ENCODE results near the gene STK32A.

The STK32A gene

DNA sequence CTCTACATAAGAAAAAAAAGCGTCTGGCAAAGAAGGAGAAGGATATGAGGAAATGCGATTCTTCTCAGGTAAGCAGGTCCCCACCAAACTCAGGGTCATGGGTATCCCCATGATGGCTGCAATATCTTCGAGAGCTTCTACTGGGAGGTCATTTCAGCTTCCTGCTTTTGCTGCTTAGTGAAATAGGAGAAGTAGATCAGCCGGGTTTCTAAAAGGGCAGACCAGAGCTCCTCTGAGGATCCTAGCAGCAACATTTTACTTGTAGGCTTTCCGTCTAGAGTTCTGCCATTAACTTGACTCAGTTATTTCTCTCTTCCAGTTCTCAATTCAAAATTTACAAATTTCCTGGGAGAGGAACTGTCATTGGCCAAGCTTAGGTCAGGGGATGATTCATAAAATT is 140.3 kb downstream of the STK32A start:
- Mint-ChIP-seq H3K4me3 (no peak overlapping the region), H3K27me3 (no peaks in the 10 kb centered on the region), H3K9me3 (no peaks in the 10 kb centered on the region), H3K27ac (no peak overlapping the region), H3K36me3 (ENCODE audit: low read depth) (no peaks in the 10 kb centered on the region), H3K4me1 (ENCODE audit: low read depth) (no peaks in the 10 kb centered on the region)
- intact Hi-C loops (cut with micrococcal nuclease) = loop anchor here (10.0 kb wide), 1 partner anchor 180 kb away; no protein-coding TSS in a partner anchor

DNA sequence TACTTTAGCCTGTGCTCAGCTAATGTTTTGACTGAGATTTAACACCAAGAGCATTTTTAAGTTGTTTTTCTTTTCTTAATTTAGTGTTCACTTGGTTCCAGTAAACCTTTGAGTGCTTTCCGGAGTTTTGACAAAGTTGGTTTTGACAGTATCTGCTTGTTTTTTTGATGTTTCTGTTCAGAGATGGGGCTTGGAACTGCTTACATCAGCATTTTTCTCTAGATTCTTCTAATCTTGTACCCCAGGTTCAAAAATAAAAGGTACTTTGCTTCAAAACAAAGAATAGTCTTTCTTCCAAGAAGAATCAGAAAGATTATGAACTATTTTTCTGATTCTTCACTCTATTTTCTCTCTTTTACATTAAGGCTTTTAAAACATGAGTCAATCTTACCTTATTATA is 142.9 kb downstream of the STK32A start:
- Mint-ChIP-seq H3K4me1 (ENCODE audit: low read depth) (no peaks in the 10 kb centered on the region), H3K27me3 (no peaks in the 10 kb centered on the region), H3K9me3 (no peaks in the 10 kb centered on the region), H3K4me3 (no peak overlapping the region), H3K27ac (no peak overlapping the region), H3K36me3 (ENCODE audit: low read depth) (no peaks in the 10 kb centered on the region)
- intact Hi-C loops (cut with micrococcal nuclease) = loop anchor here (10.0 kb wide), 1 partner anchor 183 kb away; no protein-coding TSS in a partner anchor

DNA sequence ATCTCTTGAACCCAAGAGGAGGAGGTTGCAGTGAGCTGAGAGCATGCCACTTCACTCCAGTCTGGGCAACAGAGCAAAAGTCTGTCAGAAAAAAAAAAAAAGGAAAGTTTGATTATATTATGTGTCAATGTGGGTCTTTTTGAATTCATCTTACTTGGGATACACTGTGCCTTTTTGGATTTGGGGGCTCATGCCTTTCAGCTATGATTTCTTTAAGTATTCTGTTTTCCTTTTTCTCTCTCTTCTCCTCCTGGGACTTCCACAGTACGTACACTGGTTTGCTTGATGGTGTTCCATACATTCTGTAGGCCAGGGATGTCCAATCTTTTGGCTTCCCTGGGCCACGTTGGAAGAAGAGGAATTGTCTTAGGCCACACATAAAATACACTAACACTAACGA is 146.7 kb downstream of the STK32A start:
- H3K4me1 Mint-ChIP-seq (ENCODE audit: low read depth) = no peaks in the 10 kb centered on the region
- H3K4me3 Mint-ChIP-seq = no peak overlapping the region
- intact Hi-C loops (cut with micrococcal nuclease) = no loop called here
- H3K9me3 Mint-ChIP-seq = no peaks in the 10 kb centered on the region
- no peaks in the 10 kb centered on the region for H3K27me3 Mint-ChIP-seq
- no peak overlapping the region for H3K27ac Mint-ChIP-seq
- no peaks in the 10 kb centered on the region for H3K36me3 Mint-ChIP-seq (ENCODE audit: low read depth)

DNA sequence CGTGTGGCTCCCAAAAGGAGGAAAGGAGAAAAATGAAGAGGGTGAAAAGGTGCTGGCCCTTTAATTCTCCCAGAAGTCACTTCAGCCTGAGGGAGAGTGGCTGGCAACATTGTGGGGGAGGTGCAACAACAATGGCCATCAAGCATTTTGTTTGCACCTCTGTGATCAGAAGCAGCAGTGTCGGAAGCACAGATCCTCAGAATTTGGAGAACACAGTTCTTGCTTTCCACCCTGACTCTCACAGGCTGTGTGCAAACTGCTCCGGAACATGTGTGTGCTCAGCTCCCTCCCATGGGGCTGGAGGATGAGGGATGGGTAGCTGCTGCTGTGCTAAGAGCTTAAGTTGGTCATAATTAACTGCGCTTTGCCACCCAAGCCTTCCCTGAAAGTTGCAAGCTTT is 147.9 kb downstream of the STK32A start:
- Mint-ChIP-seq H3K4me3 (no peak overlapping the region), H3K27me3 (no peaks in the 10 kb centered on the region), H3K4me1 (ENCODE audit: low read depth) (no peaks in the 10 kb centered on the region), H3K36me3 (ENCODE audit: low read depth) (no peaks in the 10 kb centered on the region), H3K9me3 (no peaks in the 10 kb centered on the region), H3K27ac (no peak overlapping the region)
- intact Hi-C loops (cut with micrococcal nuclease) = no loop called here

DNA sequence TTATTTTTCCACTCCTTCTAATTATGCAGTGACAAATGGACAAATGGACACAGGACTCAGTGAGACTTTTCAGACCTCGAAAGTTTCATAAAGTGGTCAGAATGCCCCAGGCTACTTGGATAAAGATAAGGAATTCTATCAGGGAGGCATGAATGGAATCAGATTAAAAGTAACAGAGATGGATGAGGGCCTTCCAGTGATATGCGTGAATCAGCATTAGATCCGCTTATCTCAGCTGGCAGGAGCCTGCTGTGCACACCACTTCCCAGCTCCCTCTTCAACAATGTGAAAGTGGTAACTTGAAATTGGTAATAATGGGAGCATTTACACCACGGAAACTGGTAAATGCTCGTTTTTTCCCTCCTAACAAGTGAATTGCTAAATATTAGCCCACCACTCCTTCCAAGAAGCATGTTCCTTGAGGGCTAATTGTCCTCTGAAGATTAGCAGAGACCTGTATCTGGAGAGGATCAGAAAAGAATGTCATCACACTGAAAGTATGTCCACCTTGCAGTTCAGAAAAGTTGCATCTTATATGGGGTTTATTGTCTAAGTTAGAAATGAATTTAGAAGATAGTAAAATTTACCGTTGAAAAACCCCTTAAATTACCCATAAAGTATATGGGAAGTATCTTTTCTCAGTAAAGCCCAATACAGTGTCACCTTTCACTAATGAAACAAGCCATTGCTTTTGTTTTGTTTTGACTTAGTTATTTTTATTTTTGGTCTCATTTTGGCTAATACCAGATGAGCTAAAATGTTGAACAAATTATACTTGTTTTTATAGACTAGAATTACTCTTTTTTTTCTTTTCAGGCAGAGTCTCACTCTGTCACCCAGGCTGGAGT is 149.7 kb downstream of the STK32A start:
- no peak overlapping the region for H3K4me3 Mint-ChIP-seq
- intact Hi-C loops (cut with micrococcal nuclease) = no loop called here
- no peak overlapping the region for H3K27ac Mint-ChIP-seq
- no peaks in the 10 kb centered on the region for H3K9me3 Mint-ChIP-seq
- no peaks in the 10 kb centered on the region for H3K27me3 Mint-ChIP-seq
- no peaks in the 10 kb centered on the region for H3K4me1 Mint-ChIP-seq (ENCODE audit: low read depth)
- no peaks in the 10 kb centered on the region for H3K36me3 Mint-ChIP-seq (ENCODE audit: low read depth)

DNA sequence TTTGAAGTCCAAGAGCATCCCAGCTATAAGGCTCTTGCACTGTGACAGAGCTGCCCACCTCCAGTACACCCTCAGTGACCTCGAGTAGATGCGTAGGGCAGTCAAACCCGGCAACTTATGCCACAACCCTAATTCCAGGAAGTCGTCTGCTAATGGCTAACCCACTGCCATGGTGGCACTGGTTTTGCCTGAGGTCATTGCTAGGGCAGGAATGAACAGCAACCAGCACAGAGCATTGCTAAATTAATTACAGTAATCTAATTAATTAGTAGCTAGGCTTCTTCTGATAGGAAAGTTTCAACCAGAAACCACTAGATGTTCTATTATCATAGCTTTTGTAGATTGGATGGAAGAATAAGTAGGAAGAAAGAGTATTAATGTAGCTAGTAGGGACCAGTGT is 152.3 kb downstream of the STK32A start:
- Mint-ChIP-seq H3K9me3 (no peaks in the 10 kb centered on the region), H3K4me3 (no peak overlapping the region), H3K27ac (no peak overlapping the region), H3K27me3 (no peaks in the 10 kb centered on the region), H3K36me3 (ENCODE audit: low read depth) (no peaks in the 10 kb centered on the region), H3K4me1 (ENCODE audit: low read depth) (no peaks in the 10 kb centered on the region)
- intact Hi-C loops (cut with micrococcal nuclease) = no loop called here

DNA sequence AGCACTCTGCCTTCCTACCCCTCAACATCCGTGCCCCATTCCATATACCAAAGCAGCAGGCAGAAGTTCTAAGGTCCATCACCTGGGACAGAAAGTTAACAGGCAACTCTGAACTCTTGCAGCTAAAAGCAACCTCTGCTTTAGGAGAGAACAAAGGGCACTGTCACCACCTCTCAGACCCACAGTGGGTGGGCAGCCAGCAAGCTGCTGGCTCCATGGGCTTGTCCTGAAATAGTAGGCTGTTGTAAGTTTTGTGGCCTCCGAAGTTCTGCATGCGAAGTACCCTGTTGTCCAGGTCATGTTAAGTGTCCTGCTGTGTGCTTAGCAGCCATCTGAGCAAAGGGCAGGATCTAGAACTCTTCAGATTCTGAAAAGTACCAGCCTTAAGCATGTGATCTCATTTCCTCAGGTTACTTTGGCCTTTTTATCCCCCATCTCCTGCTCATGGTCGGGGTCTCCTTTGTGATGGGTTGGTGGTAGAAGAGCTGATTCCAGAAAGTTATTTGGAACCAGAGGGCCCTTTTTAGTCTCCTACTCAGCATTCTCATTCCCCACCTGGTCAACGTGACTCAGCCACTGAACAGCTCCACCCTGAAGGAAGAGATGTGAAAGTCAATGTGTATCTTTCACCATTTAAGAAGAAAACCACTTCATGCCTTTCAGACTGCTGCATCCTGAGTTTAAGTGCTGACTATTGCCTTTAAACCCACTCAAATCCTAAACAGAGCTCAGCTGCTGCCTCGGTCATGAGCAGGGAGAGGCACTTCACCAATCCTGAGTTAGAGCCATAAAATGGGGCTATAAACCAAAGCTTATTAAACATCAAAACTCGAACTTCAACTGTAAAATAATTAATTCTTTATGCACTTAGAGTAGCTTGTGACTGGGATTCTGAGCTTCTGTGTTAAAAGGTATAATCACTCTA is 153.6 kb downstream of the STK32A start:
- Mint-ChIP-seq H3K36me3 (ENCODE audit: low read depth) (no peaks in the 10 kb centered on the region), H3K27ac (no peak overlapping the region), H3K4me1 (ENCODE audit: low read depth) (no peaks in the 10 kb centered on the region), H3K4me3 (no peak overlapping the region), H3K9me3 (no peaks in the 10 kb centered on the region), H3K27me3 (no peaks in the 10 kb centered on the region)
- intact Hi-C loops (cut with micrococcal nuclease) = no loop called here

DNA sequence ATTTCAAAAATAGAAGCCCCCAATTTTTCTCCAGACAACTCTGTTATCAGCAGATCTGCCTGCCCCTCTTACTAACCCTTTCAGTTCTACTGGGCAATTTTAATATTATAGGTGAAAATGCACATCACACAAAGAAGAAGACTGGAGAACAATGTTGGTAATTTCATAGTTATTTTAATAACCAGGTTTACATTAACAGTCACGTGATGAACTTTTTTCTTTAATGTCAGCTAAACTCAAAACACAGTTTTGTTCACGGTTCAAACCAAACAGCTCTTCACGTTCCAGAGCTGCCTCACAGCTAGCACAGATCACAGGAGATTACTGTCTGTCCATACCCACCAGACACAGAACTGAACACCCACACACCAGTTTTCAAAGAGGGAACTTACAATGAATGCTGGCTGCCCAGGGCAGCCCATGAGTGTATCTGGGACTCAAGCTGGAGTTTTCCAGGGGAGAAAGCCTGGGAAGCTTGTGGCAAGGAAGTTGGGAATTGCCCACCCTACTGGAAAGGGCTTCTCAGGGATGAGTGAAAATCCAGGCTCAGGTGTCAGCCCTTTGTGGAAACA is 155.9 kb downstream of the STK32A start:
- H3K4me1 Mint-ChIP-seq (ENCODE audit: low read depth) = no peaks in the 10 kb centered on the region
- H3K36me3 Mint-ChIP-seq (ENCODE audit: low read depth) = no peaks in the 10 kb centered on the region
- no peaks in the 10 kb centered on the region for H3K9me3 Mint-ChIP-seq
- H3K27ac Mint-ChIP-seq = no peak overlapping the region
- no peak overlapping the region for H3K4me3 Mint-ChIP-seq
- intact Hi-C loops (cut with micrococcal nuclease) = no loop called here
- H3K27me3 Mint-ChIP-seq = no peaks in the 10 kb centered on the region

DNA sequence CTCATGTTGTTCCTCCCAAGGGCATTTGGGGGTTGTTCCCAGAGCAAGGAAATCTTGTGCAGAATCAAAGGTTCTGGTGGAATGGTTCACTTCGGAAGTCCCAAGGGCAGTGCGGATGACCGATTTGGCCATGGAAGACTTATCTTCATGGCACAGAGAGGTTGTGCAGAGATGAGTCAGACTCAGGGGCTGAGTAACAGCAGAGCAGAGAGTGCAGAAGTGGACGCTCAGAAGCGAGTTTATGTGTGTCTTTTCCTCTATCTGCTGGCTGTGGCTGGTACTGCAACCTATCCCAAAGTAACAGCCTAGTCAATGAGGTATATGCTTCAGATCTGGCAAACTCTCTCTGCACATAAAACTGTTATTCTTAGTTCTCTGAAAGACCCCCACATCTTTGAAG is 157.0 kb downstream of the STK32A start:
- intact Hi-C loops (cut with micrococcal nuclease) = loop anchor here (2.0 kb wide), 1 partner anchor 293 kb away; no protein-coding TSS in a partner anchor
- H3K27me3 Mint-ChIP-seq = no peaks in the 10 kb centered on the region
- no peaks in the 10 kb centered on the region for H3K36me3 Mint-ChIP-seq (ENCODE audit: low read depth)
- no peak overlapping the region for H3K4me3 Mint-ChIP-seq
- no peaks in the 10 kb centered on the region for H3K9me3 Mint-ChIP-seq
- no peak overlapping the region for H3K27ac Mint-ChIP-seq
- H3K4me1 Mint-ChIP-seq (ENCODE audit: low read depth) = no peaks in the 10 kb centered on the region

DNA sequence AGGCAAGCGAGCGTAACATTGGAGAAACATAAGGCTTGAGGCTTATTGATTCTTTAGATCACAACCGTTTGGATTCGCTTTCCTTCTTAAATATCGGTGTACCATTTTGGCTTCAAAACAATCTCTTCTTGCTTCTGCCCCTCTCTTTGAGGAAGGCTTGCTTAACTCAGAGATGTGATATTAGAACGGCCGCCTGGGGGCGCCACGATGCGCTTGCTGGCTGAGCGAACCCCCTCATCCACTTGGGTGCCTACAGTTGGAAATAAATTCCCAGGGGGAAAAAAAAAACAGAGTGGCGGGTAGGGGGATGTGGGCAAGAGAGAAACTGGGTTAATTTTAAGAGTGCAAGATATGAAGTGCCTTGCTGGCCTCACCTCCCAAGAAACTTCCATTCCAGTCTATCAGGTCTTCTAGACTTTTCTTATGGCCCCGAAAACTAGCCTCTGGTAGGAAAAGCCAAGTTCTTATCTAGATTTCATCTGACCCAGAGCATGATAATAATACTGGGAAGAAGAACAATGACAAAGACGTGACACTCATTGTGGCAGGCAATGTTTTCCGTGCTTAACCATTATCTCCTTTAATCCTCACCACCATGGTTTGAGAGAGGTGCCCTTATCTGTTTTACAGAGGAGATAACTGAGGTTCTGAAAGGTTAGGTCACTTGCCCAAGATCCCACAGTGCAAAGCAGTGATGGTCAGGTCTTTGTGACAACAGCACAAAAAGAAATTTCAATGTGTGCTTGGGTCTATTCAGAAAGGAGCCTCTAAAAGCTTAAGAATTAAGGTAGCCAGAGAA is 159.2 kb downstream of the STK32A start:
- intact Hi-C loops (cut with micrococcal nuclease) = loop anchor here (2.0 kb wide), 1 partner anchor 295 kb away; no protein-coding TSS in a partner anchor
- no peak overlapping the region for H3K4me3 Mint-ChIP-seq
- H3K9me3 Mint-ChIP-seq = no peaks in the 10 kb centered on the region
- H3K27me3 Mint-ChIP-seq = no peaks in the 10 kb centered on the region
- no peaks in the 10 kb centered on the region for H3K36me3 Mint-ChIP-seq (ENCODE audit: low read depth)
- H3K4me1 Mint-ChIP-seq (ENCODE audit: low read depth) = no peaks in the 10 kb centered on the region
- H3K27ac Mint-ChIP-seq = no peak overlapping the region

DNA sequence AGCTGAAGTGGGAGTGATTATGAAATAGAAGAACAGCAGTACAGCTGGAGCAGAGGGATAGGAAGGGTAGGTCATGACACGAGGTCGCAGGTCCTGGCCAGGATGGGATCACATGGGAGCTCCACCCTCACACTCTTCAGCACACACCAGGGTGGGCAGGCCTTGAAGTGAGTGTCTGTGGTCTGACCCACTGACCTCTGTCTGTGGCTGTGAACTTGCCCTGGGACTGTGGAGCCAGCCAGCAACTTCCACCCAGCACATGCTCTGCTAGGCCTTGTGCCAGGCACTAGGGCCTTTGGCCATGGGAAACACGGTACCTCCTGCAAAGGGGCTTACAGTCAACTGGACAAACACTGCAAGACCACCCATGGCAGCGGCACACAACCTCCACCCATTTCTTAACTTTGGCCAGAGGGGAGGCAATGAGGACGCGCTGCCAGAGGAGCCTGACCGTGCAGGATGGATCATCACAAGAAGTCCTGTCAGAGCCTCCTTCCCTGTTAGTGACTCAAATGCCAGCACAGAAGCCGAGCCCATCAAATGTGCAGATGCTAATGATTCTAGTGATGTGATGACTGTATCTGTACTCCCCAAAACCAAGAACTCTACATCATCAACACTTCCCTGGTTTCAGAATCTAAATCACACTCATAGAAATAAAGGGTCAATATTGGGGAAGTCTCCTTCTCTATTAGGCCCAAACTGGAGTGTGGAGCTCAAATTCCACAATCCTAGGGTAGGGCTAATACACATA is 161.4 kb downstream of the STK32A start:
- H3K4me3 Mint-ChIP-seq = no peak overlapping the region
- intact Hi-C loops (cut with micrococcal nuclease) = no loop called here
- H3K27me3 Mint-ChIP-seq = no peaks in the 10 kb centered on the region
- no peaks in the 10 kb centered on the region for H3K9me3 Mint-ChIP-seq
- H3K27ac Mint-ChIP-seq = no peak overlapping the region
- H3K4me1 Mint-ChIP-seq (ENCODE audit: low read depth) = no peaks in the 10 kb centered on the region
- no peaks in the 10 kb centered on the region for H3K36me3 Mint-ChIP-seq (ENCODE audit: low read depth)

DNA sequence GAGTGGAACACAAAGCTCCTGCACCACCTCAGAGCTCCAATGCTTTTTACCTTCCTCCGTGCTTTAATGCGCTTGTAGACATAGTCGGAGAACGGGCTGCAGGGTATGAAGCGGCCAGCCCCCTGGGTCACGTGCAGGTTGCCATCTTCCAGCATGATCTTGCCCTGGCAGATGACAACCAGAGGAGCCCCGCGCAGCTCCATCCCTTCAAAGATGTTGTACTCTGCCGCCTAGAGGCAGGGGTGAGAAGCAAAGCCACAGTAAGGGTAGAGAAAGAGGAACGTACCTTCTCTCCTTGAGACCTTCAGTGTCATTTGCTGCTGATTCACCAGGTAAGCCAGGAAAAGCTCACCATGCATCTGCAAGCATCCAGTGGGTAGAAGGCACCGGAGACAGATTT is 162.8 kb downstream of the STK32A start:
- H3K9me3 Mint-ChIP-seq = no peaks in the 10 kb centered on the region
- H3K4me1 Mint-ChIP-seq (ENCODE audit: low read depth) = no peaks in the 10 kb centered on the region
- H3K4me3 Mint-ChIP-seq = no peak overlapping the region
- H3K27ac Mint-ChIP-seq = no peak overlapping the region
- no peaks in the 10 kb centered on the region for H3K27me3 Mint-ChIP-seq
- intact Hi-C loops (cut with micrococcal nuclease) = no loop called here
- no peaks in the 10 kb centered on the region for H3K36me3 Mint-ChIP-seq (ENCODE audit: low read depth)

DNA sequence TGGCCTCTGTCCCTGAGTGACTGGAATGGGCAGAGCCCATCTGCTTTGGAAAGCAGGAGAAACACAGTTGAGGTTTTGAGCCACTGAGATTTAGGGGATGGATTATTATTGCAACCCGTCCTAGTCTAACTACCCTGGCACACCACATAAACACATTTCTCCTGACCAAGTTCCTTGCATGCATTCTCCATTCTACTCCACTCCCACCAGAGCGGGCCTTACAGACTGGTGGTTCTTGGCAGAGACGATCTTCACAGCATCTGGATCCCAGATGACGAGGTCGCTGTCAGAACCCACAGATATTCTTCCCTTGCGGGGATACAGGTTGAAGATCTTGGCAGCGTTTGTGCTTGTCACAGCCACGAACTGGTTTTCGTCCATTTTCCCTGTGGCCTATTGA is 164.0 kb downstream of the STK32A start:
- no peaks in the 10 kb centered on the region for H3K9me3 Mint-ChIP-seq
- no peak overlapping the region for H3K27ac Mint-ChIP-seq
- intact Hi-C loops (cut with micrococcal nuclease) = no loop called here
- H3K27me3 Mint-ChIP-seq = no peaks in the 10 kb centered on the region
- H3K36me3 Mint-ChIP-seq (ENCODE audit: low read depth) = no peaks in the 10 kb centered on the region
- H3K4me1 Mint-ChIP-seq (ENCODE audit: low read depth) = peaks cover 4% of the 10 kb centered on the region
- H3K4me3 Mint-ChIP-seq = no peak overlapping the region

Data from dendritic cell treated with granulocyte-macrophage colony-stimulating factor and Interleukin-4, amounts not matched to agents 40 ng/mL and 50 ng/mL, for 4 days (primary cell).